ENCODE measurements around the gene CFAP77.

DNA sequence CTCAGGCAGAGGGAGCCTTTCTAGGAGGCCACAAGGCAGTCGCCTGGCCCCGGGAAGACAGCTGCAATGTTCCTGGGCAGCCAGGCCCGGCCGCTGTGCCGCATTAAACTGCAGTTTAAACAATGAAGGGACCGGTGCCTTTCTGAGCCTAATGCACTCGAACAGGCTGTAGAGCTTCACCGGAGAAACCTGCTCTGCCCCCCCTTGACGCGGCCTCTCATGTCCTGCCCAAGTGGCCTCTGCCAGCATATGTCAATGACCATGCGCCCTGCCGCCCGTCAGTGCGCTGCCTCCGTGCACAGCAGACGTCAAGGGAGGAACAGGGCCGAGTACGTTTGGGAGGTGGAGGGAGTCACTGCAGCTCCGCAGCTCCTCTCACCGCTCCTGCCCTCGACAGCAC, 133.9 kb downstream of the CFAP77 start:
- TF ChIP-seq, protein P1, sequence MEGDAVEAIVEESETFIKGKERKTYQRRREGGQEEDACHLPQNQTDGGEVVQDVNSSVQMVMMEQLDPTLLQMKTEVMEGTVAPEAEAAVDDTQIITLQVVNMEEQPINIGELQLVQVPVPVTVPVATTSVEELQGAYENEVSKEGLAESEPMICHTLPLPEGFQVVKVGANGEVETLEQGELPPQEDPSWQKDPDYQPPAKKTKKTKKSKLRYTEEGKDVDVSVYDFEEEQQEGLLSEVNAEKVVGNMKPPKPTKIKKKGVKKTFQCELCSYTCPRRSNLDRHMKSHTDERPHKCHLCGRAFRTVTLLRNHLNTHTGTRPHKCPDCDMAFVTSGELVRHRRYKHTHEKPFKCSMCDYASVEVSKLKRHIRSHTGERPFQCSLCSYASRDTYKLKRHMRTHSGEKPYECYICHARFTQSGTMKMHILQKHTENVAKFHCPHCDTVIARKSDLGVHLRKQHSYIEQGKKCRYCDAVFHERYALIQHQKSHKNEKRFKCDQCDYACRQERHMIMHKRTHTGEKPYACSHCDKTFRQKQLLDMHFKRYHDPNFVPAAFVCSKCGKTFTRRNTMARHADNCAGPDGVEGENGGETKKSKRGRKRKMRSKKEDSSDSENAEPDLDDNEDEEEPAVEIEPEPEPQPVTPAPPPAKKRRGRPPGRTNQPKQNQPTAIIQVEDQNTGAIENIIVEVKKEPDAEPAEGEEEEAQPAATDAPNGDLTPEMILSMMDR (IDR thresholded peaks at IDR 0.05), result no peak
- TF ChIP-seq ZFX (IDR thresholded peaks at IDR 0.05; ENCODE audit: borderline replicate concordance), result no peak

Data from 22Rv1 (cell line).